ENCODE results near the gene TRIM71.

The TRIM71 gene

GRCh38 chr3:32869513-32870047 lies 51.8 kb downstream of the TRIM71 start:
- DNase-seq: no peak

GRCh38 chr3:32870373-32871095 lies 52.7 kb downstream of the TRIM71 start:
- no peak for DNase-seq

GRCh38 chr3:32871273-32871672 lies 53.5 kb downstream of the TRIM71 start:
- DNase-seq: no peak

GRCh38 chr3:32872487-32873382 lies 54.9 kb downstream of the TRIM71 start:
- DNase-seq: no peak

GRCh38 chr3:32873531-32874130 lies 55.8 kb downstream of the TRIM71 start:
- no peak for DNase-seq

GRCh38 chr3:32876920-32877319 lies 59.1 kb downstream of the TRIM71 start:
- no peak for DNase-seq

- no peak for DNase-seq
These were observed 59.8 kb downstream of the TRIM71 start for GRCh38 chr3:32877598-32877997.

- DNase-seq: no peak
These were observed 62.4 kb downstream of the TRIM71 start for GRCh38 chr3:32880225-32880624.

GRCh38 chr3:32881624-32882023 lies 63.8 kb downstream of the TRIM71 start:
- DNase-seq: no peak

- no peak for DNase-seq
These were observed 64.4 kb downstream of the TRIM71 start for GRCh38 chr3:32882189-32882588.

GRCh38 chr3:32882603-32883025 lies 64.8 kb downstream of the TRIM71 start:
- DNase-seq: no peak

- no peak for DNase-seq
These were observed 66.0 kb downstream of the TRIM71 start for GRCh38 chr3:32883817-32884216.

- no peak for DNase-seq
These were observed 66.8 kb downstream of the TRIM71 start for GRCh38 chr3:32884591-32884990.

GRCh38 chr3:32885283-32885901 lies 67.6 kb downstream of the TRIM71 start:
- no peak for DNase-seq

GRCh38 chr3:32886296-32886695 lies 68.5 kb downstream of the TRIM71 start:
- DNase-seq: no peak

- DNase-seq: no peak
These were observed 69.1 kb downstream of the TRIM71 start for GRCh38 chr3:32886911-32887310.

GRCh38 chr3:32888739-32889138 lies 70.9 kb downstream of the TRIM71 start:
- DNase-seq: no peak

GRCh38 chr3:32890420-32891276 lies 72.9 kb downstream of the TRIM71 start:
- DNase-seq: no peak

GRCh38 chr3:32891365-32891764 lies 73.6 kb downstream of the TRIM71 start:
- DNase-seq: no peak

GRCh38 chr3:32892625-32893598 lies 75.1 kb downstream of the TRIM71 start:
- DNase-seq: no peak

- DNase-seq: no peak
These were observed 77.2 kb downstream of the TRIM71 start for GRCh38 chr3:32894977-32895376.
